HG03103 (cell line): Measurements from ENCODE around the gene CTNNAL1.
A peak's percentile ranks its signal among the peaks of the same experiment; 100 is the strongest.
"Not testable (repeated sequence)": the region's sequence is repeated elsewhere in the genome, so short reads cannot be mapped to it uniquely, and the experiment has no call there.

Experiments used
- ATAC-seq: cut with Tn5 transposase; IDR thresholded peaks from one replicate; pipeline ENCODE4 v1.9.1; 2021; ENCODE audit warnings: low read depth; ENCODE audit not compliant: unreplicated experiment

Gene CTNNAL1

DNA sequence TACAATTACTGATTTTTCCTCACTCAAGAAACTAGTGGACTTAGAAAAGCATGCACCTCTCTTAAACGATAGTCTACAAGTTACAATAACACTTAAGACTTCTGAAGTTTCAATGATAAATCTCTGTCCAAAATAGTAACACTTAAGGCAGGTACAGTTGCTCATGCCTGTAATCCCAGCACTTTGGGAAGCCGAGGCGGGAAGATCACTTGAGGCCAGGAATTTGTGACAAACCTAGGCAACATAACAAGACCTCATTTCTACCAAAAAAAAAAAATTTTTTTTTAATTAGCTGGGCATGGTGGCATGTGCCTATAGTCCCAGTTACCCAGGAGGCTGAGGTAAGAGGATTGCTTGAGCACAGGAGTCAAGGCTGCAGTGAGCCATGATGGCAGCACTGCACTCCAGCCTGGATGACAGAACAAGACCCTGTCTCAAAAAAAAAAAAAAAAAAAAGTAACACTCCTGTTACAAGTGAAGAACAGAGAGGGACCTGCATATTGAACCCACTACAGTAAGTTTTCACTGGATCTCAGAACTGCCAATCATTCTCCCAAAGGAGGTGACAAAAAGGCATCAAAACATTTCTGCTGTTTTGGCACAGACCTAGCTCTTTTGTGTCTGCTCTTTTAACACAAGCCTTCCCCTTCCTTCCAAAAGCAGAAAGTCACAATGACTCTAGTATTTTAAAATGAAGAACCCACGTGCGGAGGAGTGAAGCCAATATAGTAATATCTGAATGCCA, 75.6 kb downstream of the CTNNAL1 start:
- ATAC-seq = no peak

DNA sequence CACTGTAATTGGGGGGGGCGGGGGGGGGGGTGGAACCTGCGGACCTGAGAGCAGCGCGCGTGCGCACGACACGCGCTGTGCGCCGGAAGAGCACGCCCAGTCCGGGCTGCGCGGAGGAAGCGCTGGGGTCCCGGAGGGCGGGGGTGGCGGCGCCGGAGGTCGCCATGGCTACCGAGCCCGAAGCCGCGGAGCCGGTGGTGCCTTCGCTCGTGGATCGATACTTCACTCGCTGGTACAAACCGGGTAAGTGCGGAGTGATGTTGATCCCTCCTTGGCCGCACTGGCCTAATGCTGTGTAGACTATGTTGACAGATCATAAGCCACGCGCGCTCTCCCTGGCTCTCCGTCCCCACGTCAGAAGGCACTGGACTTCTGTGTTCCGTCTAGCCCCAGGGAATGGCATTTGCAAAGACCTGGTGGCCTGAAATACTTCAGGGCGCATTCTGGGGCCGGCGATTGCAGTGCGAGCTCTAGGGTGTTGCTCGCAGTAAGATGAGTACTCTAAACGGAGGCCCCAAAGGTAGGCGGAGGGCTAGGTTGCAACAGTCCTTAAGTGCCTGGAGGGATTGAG, 78.9 kb downstream of the CTNNAL1 start, which contains the start of gene ABITRAM:
ABITRAM (plus strand) TSS at position 78 of the 571 bp plus-strand sequence; CDS start at position 165, 87 bp downstream.
- ATAC-seq = peak; percentile 77

GRCh38 chr9:108933718-108934322, 79.5 kb downstream of the CTNNAL1 start, which contains the start of gene ELP1:
Gene ELP1 (minus strand): TSS chr9:108934124. CDS start chr9:108931146, 2,978 bp downstream.
- peak; percentile 81 for ATAC-seq

DNA sequence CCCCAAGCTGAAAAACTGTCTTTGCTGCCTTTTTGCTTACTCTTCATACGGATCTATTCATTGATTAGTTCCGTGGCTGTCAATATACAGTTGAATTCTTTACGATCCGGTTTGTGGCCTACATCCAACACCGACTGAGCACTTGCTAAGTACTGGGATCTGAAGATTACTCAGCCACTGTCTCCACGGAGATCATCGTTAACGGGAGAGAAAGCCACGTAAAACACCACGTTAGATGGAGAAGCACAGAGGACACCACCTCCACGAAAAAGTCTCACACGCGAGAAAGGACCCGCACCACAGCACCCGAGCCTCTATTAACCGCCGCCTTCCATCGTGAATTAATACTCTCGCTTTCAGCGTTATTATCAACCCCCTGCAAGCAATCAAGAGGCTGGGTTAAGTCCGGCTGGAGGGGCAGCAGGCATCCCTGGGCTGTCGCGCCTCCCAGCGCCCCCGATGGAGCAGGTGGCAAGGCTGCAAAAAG, 80.0 kb downstream of the CTNNAL1 start:
- ATAC-seq = no peak

DNA sequence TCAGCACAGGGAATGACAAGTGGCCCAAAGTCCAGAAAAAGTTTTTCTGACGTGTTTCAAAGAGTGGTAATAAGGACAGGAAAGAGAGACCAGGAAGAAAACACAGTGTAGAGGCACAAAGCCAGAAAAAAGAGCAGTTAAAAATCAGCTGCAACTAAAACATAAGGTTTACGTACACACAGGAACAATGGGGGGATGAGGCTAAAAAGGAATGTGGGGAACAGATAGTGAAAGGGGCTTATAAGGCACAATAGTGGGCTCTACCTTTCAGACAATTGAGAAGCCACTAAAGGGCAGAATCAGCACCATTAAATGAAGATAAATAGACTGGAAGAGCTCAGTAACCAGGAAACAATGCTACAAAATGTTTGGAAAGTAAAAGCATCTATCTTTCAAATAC, 84.9 kb downstream of the CTNNAL1 start:
- no peak for ATAC-seq

- no peak for ATAC-seq
These were observed 88.8 kb downstream of the CTNNAL1 start for GRCh38 chr9:108924466-108924865.

GRCh38 chr9:108921200-108921599, 92.1 kb downstream of the CTNNAL1 start:
- ATAC-seq = no peak

DNA sequence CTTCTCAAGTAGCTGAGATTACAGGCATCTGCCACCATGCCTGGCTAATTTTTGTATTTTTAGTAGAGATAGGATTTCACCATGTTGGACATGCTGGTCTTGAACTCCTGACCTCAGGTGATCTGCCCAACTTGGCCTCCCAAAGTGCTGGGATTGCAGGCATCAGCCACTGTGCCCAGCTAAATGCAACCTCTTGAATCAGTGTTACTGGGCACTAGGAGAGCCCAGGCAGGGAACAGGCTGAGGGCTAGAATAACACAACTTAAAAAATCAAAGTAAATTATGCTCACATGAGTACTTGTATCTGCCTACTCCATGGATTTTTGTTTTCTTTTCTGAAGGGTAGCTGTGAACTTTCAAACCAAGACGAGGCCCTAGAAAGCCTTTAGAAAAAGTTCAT, 92.9 kb downstream of the CTNNAL1 start:
- ATAC-seq = not testable (repeated sequence)

DNA sequence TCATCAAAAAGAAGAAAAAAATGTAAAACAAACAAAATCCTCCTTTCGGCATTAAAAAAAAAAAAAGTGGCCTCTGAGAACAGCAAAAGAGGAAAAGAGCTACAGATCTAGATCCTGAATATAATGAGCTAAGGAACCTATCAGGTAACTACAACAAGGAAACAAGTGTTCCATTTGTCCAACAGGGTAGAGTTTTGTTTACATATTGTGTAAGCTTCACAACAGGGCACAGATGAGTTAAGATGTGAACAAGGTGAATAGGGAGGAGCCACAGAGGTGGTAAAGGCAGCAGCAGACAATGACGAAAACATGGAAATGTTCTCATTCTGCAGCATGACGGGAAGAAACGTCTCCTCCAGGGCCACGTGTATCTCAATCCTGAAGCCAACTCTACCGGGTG, 93.8 kb downstream of the CTNNAL1 start:
- no peak for ATAC-seq

GRCh38 chr9:108913391-108913790, 99.9 kb downstream of the CTNNAL1 start:
- no peak for ATAC-seq

DNA sequence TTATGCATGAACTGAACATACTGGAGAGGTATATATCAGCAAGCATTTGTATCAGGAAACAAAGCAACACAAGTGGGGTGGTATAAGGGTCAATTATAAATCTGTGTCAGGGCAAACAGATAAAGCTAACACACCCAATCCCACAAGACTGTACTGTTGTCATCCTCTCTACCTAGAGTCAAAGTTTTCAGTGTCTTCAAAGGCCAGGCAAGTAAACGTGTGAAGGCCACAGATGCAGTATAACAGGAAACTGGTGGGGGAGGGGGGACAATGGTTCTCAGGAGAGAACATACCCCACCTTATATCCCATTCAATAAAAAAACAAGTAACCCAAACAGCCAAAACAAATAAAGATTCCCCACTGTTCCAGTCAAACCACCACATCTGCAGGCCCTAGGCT, 101.5 kb downstream of the CTNNAL1 start:
- ATAC-seq = no peak

- no peak for ATAC-seq
These were observed 102.4 kb downstream of the CTNNAL1 start for GRCh38 chr9:108910914-108911313.

GRCh38 chr9:108910402-108910801, 102.9 kb downstream of the CTNNAL1 start:
- ATAC-seq = no peak

DNA sequence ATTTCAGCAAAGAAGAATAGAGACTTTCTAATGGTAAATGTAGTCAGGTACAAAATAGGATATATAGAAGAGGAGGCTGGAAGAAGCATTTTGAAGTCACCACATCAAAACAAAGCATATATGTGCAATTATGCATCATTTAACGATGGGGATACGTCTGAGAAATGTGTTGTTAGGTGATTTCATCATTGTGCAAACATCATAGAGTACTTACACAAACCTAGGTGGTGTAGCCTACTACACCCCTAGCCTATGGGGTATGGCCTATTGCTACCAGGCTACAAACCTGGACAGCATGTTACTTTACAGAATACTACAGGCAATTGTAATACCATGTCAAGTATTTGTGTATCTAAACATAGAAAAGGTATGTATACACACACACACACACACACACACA, 107.8 kb downstream of the CTNNAL1 start:
- no peak for ATAC-seq

DNA sequence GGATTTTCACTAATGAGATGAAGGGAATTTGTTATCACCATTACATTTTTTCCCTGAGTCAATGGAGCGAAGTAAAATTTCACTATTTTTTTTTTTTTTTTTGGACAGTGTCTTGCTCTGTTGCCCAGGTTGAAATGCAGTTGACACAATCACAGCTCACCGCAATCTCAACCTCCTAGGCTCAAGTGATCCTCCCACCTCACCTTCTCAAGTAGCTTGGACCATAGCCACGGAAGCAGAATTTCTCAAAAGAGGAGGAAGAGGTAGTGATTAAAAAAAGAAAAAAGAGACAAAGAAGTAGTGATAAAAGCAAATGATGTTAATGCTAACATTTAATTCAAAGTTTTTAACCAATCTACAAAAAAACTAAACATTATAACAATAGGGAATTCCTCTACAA, 109.1 kb downstream of the CTNNAL1 start:
- no peak for ATAC-seq

DNA sequence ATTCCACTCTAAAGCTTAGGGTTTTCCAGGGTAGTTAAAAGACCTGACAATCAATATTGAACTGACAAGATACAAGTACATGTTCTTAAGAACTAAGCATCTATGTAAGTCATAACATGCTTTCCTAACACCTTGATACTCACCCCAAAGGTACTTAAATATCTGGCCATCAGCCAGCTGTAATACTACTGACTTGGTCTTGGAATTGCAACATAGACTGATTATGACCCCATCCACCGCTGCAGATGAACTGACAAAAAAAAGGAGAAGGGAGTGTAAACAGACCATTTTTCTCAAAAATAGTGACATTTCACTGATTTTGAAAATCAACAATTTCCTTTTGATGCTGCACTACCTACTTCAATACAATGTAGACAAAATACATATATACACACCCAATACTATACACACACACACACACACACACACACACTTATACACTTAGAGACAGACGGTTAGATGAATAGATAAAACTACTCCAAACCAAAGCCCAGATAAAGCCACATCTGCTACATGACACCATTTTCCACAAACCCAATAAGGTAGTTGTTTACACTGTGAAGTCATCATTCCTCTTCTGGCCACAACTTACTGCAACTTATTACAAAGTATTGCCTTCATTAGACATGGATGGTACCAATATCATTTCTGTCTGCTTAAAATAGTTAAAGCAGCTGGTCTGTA, 109.7 kb downstream of the CTNNAL1 start:
- ATAC-seq = no peak

GRCh38 chr9:108900176-108900575, 113.1 kb downstream of the CTNNAL1 start:
- no peak for ATAC-seq

DNA sequence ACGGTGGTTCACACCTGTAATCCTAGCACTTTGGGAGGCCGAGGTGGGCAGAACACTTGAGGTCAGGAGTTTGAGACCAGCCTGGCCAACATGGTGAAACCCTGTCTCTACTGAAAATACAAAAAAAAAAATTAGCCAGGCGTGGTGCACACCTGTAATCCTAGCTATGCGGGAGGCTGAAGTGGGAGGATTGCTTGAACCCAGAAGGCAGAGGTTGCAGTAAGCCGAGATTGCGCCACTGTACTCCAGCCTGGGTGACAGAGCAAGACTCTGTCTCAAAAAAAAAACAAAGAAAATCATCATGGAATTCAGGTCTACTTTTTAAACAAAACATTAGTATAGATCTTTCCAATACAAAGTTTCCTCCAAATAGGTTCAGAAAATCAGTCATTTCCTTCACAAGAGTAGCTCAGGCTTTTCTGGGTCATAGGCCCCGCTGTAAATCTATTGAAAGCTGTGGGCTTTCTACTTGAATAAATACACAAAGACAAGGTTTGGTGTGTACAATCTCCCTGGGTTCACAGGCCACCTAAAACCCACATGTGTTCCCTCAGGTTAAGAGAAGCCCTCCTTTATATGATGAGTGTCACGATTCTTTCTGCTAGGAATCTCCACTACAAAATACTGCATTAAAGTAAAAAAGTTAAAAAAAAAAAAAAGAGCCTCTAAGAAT, 114.1 kb downstream of the CTNNAL1 start:
- ATAC-seq = not testable (repeated sequence)

DNA sequence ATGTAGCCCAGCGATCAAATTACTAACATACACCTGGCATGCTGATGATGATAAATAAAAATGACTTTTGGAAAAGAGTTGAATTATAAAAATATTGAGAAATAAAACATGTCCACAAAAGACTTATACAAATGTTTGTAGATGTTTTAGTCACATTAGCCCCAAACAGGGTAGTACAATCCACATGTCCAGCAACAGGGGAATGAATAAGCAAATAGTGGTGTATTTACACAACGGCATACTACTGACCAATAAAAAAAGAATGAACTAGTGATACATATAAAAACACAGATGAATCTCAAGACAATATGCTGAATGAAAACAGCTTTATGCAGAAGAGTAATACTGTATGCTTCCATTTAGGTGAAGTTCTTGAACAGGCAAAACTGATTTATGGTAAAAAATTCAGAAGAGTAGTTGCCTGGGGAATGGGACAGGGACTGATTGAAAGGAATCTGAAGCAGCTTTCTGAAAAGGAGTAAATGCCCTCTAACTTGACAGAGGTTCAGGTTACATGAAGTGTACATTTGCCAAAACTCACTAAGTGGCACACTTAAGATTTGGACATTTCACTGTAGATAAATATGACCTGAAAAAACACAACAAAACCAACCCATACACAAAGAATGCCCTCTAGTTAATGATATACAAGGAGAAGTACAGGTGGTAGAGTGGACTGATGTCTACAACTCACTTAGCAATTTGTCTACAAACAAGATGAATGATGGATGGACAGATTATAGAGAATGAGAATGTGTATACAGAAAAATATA, 115.8 kb downstream of the CTNNAL1 start:
- no peak for ATAC-seq
